HG03521 (cell line): Measurements from ENCODE around the gene E2F1.
"Not testable (repeated sequence)": the region's sequence is repeated elsewhere in the genome, so short reads cannot be mapped to it uniquely, and the experiment has no call there.

ENCODE experiments used
- ATAC-seq: cut with Tn5 transposase; IDR thresholded peaks from one replicate; pipeline ENCODE4 v1.9.1; 2021; ENCODE audit warnings: mild to moderate bottlenecking, moderate library complexity; ENCODE audit not compliant: unreplicated experiment

E2F1 gene

DNA sequence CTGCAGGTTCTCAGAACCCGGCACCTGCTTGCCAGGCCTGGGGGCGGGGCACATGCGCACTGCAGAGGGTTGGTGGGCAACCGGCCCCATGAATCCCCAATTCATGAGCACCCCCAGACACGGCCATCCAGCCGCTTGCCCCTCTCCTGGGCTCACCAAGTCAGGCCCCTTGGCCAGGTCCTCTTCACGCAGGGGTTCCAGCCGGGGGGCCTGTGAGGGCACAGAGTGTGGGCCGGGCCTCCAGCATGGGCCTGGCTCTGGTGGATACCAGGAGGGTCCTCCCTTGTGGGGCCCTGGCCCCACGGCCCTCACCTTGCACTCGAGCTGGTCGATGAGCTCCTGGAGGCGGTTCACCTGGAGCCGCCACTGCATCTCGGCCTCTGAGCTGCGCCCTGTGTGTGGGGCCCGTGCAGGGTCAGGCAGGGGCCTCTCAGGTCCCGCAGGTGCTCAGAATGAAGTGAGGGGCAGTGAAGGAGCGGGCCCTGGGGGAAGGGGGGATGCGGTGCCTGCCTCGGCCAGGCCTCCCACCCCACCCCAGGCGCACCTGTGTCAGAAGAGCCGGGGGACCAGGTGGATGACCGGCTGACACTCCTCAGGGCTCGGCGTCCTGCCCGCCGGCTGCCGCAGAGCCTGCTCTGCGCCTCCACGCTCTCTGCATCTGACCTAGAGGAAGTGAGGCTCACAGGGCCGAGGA is 26.7 kb downstream of the E2F1 start:
- ATAC-seq: no peak

DNA sequence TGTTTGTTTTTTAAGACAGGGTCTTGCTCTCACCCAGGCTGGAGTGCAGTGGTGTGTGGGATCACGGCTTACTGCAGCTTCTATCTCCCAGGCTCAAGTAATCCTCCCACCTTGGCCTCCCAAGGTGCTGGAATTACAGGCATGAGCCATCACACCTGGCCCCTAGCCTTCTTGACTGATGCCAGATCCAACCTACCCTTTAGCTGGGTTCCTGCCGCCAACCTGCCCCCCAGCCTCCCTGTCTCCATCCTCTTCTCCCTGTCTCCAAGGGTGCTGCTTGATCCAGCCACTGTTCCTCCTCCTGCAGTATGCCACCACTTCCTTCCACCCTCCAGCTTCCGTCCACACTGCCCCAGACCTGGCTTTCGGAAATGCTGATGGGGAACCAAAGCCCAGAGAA is 27.3 kb downstream of the E2F1 start:
- no peak for ATAC-seq

DNA sequence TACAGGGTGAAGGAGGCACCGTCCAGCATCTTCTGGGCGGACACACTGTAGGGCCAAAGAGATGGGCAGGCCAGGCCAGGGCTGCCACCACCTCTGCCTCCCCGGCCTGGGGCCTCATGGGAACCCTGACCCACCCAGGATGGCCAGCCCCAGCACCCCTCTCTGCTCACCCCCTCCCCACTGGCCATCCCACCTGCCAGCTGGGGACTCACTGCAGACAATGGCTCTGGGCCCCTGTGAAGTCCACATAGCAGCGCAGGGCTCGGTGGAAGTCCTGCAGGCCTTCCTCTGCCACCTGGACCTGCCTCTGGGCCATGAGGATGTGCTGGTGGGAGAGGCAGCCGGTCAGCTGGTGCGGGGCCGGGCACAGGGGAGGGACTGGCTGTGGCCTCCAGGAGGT is 27.7 kb downstream of the E2F1 start:
- no peak for ATAC-seq

DNA sequence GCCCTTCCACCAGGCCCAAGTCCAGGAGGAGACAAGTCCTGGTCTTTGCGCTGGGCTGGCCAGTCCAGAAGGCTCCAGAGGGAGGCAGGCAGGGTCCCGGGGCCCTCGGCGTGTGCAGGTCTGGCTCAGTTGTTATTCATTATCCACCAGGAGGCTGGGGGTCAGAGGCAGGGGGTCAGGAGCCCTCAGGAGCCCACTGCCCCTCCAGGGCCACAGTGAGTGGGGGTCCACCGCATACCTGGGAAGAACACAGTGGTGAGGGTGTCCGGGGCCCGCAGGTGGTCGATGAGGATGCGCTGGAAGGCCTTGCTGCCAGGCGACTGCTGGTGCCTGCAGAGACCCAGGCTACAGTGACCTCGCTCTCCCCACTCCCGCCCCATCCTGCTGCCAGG is 28.5 kb downstream of the E2F1 start:
- ATAC-seq: no peak

DNA sequence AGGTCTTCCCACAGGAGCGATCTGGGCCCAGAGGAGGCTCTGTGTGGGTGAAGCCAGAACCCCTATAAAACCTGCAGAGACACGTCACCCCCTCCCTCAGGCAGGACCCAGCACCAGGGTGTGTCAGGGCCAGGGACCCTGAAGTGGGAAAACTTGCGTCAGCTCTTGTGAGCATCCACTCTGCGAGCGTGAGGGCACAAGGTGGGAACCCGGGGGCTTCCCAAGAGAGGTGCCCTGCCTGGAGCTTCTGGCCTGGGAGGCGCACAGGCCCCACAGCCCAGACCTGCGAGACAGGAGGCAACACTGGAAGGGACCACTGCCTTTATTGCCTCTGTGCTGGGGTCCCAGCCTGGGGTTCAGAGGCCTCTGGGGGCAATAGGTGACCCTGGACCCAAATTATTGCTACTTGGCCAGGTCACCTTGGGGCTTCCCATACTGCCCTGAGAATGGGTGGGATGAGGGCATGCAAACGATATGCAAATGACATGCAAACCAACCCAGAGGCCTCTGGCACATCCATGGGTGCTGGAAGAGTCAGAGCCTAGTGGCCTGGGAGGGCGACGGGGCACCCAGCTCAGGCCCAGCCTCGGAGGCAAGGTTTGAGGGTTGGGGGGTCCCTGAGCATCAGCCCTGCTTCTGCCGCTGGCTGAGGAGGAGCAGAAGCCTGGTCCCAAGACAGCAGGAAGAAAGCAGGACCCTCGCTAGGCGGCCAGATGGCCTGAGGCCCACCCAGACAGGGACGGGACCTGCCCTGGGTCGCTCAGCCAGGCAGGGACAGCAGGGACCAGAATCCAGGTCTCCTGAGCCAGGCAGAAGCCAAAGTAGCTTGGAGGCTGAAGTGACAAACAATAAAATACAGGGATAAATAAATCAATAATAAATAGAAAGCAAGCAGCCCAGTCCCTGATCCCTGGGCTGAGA is 29.1 kb downstream of the E2F1 start:
- ATAC-seq: no peak

DNA sequence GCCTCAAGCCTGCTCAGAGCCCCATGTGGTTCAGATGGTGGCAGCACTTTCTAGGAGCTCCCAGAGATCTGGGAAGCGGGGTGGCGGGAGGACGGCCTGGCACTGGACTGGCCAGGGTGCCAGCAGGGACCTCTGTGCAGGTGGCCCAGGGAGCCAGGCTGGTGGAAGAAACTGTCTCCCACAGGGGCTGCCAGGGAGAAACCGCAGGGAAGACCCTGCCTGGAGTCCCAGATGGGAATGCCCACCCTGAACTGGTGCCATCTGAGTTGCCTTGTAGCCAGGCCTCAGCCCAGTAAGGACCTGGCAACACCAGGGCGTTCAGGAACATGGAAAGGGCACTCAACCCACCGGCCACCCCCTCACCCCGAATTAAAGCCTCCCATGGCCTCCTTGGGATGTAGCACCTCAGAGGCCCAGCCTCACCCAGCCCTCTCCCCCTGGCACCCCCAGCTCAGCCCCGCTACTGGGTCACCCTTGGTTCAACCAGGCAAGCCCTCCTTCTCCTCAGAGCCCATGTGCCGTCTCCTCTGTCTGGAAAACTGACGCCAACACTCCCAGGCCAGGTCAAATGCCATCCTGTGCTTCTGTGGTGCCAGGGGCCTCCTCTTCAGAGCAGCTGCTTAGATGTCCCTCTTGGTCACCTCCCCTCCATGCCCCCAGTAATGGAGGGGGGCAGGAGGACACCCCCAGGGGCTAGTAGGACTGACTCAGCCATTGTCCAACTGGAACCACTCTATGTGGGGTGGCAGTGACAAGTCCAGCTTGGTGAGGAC is 30.0 kb downstream of the E2F1 start:
- ATAC-seq: no peak

DNA sequence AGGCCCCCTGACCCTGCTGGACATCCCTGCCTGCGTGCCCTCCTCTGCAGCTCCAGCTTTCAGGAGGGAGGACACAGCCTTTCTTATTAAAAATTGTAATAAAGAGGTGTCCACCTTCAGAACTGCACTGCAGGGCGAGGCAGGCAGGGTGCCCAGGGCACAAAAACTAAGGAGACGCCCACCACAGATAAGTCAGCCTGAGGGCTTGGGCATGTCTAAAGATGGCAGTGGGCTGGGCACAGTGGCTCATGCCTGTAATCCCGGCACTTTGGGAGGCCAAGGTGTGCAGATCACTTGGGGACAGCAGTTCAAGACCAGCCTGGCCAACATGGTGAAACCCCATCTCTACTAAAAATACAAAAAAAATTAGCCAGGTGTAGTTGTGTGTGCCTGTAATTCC is 31.0 kb downstream of the E2F1 start:
- no peak for ATAC-seq

DNA sequence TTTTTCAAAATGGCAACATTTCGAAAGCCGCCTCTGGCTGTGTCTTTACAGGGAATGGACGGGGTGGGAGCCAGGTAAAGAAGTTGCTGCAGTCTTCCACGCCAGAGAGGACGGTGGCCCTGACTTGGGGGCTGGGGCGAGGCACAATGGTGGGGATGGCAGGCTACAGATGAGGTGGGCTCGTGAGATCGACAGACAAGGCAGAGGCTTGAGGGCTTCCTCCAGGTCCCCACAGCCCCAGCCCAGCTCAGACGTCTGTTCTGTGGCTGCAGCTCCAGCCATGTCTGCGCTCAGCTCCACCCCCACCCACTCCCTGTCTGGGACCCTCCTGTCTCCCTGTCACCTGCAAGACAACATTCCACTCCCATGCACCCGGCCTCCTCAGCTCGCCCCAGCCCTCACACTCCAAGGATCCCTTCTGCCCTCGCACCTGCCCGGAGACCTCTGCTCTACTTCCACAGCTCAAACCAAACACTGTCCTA is 31.5 kb downstream of the E2F1 start:
- no peak for ATAC-seq

DNA sequence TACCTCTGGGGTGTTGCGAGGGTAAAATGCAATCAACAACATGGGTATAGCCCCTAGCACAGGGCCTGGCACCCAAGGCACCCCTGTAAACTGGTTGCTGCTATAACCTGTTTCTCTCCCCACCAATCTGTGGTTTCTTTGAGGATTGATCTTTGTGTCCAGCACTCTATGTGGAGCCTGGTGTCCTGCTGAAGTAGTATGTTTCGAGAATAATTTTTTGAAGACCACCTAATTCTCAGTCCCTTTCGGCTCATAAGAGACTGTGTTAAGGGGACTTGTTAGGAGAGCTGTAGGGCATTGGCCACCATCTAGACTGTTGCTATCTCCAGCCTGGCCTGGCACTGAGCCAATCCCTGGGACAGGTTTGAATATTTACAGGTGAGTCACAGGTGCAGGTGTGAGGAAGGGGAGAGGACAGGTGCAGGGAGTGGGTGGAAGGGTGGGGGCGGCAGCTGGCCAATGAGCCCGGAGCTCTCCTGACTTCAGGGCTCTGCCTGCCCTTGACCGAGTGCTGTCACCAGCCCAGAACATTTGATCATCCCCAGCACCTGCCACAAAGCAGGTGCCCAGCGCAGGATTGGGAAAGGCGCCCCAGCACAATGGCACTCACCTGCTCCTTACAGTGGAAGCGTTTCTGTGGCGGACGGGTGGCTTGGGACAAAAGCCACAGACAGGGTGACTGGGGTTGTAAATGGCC is 32.1 kb downstream of the E2F1 start:
- no peak for ATAC-seq

DNA sequence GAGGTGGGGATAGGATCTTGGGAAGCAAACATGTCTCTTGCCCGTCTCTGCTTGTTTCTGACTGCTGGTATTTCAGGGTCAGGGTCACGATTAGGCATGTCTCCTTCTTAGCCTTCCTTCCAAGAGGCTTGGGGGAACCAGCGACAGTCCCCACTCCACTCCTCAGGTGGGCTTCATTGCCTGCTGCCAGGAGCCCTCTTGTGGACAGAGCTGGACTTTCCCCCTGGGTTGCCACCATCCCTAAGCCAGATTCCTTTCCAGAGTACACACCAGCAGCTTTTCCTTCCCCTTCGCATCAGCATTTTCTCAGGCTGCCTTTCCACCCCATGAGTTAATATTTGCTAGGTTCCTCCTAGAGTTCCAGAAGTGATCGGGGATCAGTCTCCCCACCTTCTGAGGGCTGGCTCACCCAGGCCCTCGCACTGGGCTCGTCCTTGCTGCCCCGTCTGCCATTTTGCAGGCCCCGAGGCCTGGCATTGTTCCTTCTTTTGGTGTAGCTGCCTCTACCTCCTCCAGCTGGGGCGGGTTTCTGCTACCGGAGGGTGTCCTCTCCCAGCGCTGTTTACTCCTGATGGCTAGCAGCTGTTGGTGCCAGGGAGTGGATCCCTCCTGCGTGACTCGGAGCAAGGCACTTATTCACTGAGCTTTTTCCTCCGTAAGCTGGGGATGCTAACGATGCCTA is 32.8 kb downstream of the E2F1 start:
- ATAC-seq: no peak

DNA sequence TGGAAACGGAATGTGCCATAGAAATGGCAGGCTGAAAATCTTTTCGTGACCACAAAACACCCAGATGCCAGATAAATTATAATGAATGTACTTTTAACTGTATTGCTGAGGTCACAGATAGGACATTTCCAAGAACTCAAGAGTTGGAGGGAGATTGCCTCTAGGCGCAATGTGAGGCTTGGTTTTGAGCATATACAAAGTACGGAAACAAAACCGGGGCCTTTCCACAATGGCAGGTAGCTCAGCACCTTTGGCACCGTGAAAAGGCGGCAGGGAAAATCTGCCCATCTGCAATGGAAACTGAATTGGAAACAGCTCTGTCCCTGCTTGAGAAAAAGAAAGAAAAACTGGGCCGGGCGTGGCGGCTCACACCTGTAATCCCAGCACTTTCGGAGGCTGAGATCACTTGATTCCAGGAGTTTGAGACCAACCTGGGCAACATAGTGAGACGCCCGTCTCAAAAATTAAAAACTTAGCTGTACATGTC is 34.6 kb downstream of the E2F1 start:
- ATAC-seq: no peak

DNA sequence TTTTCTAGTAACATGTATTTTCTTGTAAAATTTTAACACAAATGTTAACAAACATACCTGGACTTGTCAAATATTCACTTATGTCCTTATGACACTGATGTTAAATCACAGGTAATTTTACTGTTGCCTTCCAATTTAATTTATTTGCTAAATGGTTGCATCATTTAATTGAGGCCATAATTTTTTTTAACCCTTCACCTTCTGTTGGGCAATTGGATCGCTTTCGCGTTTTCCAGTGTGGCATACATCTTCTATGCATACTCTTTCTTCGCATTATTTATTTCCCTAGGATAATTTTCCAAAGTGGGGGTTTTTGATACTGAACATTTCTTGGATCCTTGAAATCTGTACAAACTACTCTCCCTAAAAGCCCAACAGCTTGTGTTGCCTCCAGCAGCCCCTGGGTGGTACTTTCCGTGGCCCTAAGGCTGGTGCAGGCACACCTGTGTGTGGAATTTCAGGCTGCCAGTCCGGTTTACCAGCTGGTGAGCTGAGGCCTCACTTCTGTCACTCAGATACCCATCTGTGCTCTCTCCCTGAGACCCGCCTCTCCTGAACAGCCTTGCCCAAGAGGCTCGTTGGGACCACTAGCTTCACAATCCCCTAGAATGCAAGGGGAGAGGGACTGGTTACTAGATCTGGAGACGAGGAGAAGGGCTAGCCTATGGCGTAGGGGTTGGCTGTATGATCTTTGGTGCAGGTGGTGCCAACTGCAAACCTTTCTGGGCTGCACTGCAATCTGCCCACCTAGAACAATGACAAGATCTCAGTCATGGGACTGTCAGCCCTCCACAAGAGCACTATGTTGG is 35.2 kb downstream of the E2F1 start:
- no peak for ATAC-seq

DNA sequence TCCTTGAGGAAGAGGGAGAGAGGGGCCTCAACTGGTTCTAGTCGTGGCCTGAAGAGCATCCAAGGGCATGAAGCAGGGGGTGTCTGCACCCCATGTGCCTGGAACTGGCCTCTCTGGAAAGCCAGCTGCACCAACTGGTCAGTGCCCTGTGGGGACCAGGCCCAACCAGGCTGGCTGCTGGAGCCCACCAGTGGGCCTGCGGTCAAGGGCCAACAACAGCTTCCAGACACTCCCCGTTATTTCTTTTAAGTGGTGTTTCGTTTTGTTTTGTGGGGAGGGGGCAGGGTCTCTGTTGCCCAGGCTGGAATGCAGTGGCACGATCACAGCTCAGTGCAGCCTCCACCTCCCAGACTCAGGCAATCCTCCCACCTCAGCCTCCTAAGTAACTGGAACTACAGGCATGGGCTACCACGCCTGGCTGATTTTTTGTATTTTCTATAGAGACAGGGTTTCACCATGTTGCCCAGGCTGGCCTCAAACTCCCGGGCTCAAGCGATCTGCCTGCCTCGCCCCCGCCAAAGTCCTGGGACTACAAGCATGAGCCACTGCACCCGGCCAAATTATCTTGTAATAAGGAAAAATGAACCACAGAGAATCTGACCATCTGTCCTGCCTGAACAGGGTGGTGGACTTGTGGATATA is 36.0 kb downstream of the E2F1 start:
- ATAC-seq: no peak

DNA sequence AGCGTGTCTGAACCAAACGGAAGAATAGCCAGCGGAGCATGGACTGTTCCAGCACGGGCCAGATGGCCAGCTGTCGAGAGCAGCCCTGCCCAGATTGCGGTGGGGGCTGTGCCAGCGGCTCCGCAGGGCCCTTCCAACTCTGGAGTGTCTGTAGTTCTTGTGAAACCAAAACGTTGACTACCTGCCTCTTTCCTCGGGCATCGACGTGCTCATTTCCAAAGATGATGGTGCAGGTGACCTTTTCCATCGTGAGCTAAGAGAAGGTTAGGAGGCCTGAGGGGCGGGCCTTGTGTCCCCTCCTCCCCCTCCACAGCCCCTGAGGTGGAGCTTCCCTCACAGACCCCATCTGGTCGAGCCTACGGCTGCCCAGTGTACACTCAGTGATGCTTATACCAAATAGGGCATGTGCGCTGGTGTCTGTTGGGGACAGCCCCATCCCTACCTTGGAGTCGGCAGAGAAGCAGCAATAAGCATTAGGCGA is 36.9 kb downstream of the E2F1 start:
- ATAC-seq: no peak

DNA sequence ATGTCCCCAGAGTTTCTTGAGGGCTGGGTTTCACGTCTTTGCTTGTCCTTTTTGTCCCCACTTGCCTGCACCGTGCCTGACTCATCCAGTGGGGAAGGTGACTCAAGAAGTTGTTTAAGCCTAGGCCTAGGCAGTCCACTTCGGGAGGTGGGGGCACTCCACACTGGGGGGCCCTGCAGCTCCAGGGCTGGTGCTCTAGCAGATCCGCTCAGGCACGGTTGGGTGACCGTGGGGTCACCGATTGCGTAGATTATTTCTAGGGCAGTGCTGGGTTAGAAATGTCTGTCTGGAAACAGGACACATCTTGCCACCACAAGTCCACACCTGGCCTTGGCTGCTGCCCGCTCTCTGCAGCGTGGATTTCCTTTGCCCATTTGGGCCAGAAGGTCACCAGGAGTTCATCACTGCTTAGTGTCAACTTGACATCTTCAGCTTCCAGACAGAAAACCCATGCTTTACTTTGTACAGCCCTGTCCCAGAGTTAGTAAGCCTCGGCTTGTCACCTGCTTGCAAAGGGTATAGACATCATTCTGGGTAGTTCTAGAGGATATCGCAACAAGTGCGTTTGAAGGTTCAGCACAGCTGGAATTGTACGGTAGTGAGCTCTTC is 37.7 kb downstream of the E2F1 start:
- no peak for ATAC-seq

DNA sequence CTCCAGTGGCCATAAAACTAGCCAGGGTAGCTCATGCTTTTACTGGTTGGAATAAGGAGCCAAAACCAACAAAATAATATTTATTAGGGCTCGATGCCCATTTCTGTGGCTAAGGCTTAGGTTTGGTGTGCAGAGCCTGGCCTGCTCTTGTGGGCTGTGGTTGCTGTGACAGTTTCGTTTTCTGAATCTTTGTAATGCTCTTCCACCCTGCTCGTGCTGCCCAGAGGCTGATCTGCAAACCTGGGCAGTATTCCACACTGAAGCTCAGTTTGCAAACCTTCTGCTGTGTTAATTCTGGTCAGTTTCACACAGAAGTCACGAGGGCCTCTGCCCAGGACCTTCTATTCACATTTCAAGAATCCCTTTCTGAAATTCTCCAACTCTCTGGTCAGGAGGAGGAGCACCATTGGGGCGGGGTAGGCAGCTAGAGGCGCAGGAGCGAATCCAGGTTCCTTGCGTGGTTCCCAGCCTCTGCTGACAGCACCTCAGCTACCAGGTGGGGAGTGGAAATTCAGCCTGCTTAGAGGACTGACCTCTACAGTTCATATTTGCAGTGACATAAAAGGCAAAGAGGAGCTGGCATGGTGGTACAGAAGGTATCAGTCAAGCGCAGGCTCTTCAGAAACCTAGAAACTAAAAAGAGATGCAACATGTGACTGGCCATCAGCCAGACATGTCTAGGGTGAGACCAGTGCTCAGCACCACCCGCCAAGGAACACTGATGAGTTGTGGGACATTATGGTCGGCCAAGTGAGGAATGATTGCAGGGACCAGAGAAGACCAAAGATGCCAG is 38.4 kb downstream of the E2F1 start:
- no peak for ATAC-seq

DNA sequence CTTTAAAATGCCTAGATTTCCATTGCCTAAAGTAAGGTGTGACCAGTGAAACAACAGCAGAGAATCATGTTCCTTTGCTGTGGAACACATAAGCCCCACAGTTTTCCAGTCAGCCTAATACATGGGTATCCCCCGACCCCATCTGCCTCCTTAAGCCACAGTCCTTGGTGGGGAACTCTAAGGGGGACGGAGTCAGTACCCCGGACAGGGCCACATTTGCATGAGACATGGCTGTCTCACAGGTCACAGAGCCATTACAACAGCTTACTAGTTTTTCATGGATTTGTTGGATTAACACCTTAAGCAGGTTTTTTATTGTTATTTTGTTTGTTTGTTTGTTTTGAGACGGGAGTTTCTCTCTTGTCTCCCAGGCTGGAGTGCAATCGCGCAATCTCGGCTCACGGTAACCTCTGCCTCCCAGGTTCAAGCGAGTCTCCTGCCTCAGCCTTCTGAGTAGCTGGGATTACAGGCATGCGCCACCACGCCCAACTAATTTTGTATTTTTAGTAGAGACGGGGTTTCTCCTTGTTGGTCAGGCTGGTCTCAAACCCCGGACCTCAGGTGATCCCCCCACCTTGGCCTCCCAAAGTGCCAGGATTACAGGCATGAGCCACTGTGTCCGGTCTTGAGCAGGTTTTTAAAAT is 39.1 kb downstream of the E2F1 start:
- ATAC-seq: not testable (repeated sequence)
